Measurements from ENCODE around the gene C15orf39. TPM values are rescaled to one million over a fixed set of nuclear protein-coding genes. Genes with fewer than 3 reads are reported as not detected.
"Not testable (repeated sequence)": the region's sequence is repeated elsewhere in the genome, so short reads cannot be mapped to it uniquely, and the experiment has no call there.

The C15orf39 gene
- total RNA-seq, 2 experiments from 2014 or later, result 62.8 to 63.0 TPM

DNA sequence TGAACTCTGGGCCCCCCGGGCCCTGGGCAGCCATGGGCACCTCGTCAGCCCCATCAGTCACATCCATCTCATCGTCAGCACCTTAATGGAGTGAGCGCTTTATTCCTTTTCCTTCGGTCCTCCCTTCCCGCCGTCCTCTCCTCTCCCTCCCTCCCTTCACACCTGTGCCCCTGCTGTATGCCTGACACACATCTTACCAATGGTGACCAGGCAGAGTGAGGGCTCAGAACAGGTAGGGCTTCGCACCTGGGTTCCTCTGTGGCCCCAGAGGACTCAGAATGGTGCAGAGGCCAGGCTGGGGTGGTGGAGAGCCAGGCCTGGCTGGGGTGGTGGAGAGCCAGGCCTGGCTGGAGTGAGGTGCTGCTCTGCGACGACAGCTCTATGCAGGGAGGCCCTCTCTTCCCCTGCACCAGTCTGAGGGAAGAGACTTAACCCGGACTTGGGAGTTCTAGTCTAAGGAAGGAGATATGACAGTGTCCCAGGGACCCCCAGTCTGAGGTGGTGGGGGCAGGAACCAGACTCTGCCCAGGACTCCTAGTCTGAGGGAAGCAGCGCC lies 11.6 kb downstream of the C15orf39 start:
- peaks cover 28% of the 10 kb centered on the region for H3K36me3 Mint-ChIP-seq
- H3K4me3 Mint-ChIP-seq, result no peak overlapping the region
- no peaks in the 10 kb centered on the region for H3K27me3 Mint-ChIP-seq
- no peak for DNase-seq
- CTCF ChIA-PET, result interaction anchor here (1.1 to 2.9 kb wide), 3 partner anchors 12 to 171 kb away, joined by 3 to 12 read pairs (median 5); partner anchors contain the start of gene C15orf39
- H3K9me3 Mint-ChIP-seq (ENCODE audit: low read depth), result no peaks in the 10 kb centered on the region
- no peak for ATAC-seq
- peaks cover 26% of the 10 kb centered on the region for H3K4me1 Mint-ChIP-seq
- H3K27ac Mint-ChIP-seq, result peak overlapping the region; percentile 36

DNA sequence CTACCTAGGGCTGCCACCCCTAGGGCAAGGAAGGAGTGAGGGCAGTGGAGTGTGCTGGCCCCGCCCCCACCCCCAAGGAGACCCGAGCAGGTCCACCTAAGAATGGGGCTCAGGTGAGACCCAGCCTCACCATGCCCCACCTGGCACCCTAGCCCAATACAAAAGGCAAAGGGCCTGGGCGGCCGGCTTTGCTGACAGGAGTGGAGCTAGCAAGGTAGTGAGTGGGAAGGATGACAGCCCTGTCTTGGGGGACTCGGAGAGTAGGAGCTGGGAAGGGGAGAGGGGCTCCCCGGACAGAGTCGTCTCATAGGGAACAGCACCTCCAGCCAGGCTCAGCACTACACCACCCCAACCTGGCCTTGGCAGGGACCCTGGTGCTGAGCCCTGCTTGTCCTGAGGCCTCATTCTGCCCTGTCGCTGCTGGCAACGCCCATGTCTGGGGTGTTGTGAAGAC lies 12.1 kb downstream of the C15orf39 start:
- ATAC-seq (no peak), DNase-seq (no peak)
- Mint-ChIP-seq H3K27me3 (no peaks in the 10 kb centered on the region), H3K36me3 (peaks cover 26% of the 10 kb centered on the region), H3K4me3 (no peak overlapping the region), H3K4me1 (peaks cover 24% of the 10 kb centered on the region), H3K9me3 (ENCODE audit: low read depth) (no peaks in the 10 kb centered on the region), H3K27ac (no peak overlapping the region)
- CTCF ChIA-PET, result interaction anchor here (1.7 to 2.9 kb wide), 2 partner anchors 171 to 184 kb away, joined by 6 to 12 read pairs; no protein-coding TSS in a partner anchor

DNA sequence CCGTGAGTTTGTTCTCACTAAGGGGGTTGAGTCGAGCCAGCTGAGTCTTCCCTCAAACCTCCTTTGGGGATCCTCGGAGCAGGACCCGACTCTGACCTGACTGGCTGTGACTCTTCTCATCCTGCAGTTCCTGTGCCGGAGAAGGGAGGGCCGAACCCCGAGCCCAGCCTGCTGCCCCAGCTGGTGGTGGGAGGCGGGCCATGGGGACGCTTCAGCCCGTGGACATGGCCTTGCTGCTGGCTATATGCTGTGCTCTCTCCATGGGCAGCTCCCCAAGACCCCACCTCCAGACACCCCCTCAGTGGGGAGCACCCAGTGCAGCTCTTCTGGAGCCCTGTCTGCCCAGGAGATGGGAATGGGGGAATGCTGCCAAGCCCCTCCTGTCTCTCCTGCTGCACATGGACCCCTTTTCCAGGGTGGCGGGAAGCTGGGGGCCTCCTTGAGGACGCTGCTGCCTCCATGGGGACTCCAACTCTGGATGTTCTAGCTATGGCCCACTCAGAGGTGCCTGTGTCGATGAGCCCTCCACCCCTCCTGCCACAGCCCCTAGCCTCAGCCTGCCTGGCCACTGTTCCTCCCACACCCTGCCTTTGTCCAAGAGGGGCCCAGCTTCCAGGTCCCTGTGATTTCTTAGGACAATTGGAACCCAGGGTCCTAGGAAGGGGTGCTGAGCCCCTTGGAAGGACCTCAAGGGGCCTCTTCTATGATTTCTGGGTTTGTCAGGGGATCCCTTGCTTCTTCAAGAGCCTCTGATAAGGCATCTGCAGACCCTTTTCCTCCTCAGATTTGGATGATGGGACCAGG lies 12.8 kb downstream of the C15orf39 start:
- H3K36me3 Mint-ChIP-seq, result peaks cover 19% of the 10 kb centered on the region
- ATAC-seq (no peak), DNase-seq (no peak)
- H3K27me3 Mint-ChIP-seq, result no peaks in the 10 kb centered on the region
- no peaks in the 10 kb centered on the region for H3K9me3 Mint-ChIP-seq (ENCODE audit: low read depth)
- H3K4me3 Mint-ChIP-seq, result no peak overlapping the region
- H3K4me1 Mint-ChIP-seq, result peaks cover 17% of the 10 kb centered on the region
- H3K27ac Mint-ChIP-seq, result no peak overlapping the region
- CTCF ChIA-PET, result interaction anchor here (1.7 to 2.9 kb wide), 3 partner anchors 10 to 185 kb away, joined by 6 to 12 read pairs (median 7); no protein-coding TSS in a partner anchor

DNA sequence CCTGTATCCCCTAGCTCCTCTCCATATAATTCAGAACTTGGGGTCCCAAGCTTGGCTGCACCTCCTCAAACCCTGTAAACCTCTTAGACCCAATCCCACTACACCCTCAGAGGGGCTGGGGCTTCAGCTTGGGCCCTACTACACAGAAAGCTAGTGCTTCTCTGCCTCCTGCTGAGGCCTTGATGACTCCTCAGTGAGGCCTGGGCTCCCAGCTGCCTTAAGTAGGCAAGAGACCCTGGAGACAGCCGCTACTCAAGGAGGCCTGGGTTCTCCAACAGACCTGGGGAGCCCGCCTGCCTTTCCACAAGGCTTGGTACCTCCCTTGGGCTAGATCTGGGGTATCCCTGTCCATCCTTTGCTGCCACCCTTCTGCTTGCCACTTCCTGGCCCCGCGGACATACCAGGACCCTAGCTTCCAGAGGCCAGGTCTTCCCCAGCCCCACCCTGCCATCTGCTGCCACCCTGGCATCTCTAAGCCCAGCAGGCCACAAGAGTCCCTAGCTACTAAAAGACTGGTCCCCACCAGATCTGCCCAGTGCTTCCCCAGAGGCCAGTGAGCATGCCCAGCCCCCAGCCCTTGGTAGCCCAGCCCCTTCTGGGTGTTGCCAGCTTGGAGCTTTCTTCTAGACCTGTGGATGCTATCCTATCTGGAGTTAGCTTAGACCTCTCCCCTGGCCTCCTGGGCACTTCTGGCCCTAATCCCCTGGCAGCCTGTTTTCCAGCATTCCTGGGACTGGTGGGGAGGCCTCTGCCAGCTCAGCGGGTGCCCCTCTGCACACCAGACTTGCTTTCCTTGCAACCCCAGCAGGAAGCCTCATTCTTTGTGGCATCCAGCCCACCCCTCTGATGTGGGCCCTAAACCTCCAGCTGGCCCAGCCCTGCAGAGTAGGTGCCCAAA lies 13.7 kb downstream of the C15orf39 start:
- H3K27me3 Mint-ChIP-seq, result no peaks in the 10 kb centered on the region
- DNase-seq, result no peak
- ATAC-seq, result no peak
- CTCF ChIA-PET, result interaction anchor here (0.8 to 2.9 kb wide), 5 partner anchors 11 to 190 kb away, joined by 3 to 12 read pairs (median 6); no protein-coding TSS in a partner anchor
- H3K36me3 Mint-ChIP-seq, result peaks cover 12% of the 10 kb centered on the region
- no peak overlapping the region for H3K27ac Mint-ChIP-seq
- H3K9me3 Mint-ChIP-seq (ENCODE audit: low read depth), result no peaks in the 10 kb centered on the region
- no peak overlapping the region for H3K4me3 Mint-ChIP-seq
- H3K4me1 Mint-ChIP-seq, result peaks cover 10% of the 10 kb centered on the region

DNA sequence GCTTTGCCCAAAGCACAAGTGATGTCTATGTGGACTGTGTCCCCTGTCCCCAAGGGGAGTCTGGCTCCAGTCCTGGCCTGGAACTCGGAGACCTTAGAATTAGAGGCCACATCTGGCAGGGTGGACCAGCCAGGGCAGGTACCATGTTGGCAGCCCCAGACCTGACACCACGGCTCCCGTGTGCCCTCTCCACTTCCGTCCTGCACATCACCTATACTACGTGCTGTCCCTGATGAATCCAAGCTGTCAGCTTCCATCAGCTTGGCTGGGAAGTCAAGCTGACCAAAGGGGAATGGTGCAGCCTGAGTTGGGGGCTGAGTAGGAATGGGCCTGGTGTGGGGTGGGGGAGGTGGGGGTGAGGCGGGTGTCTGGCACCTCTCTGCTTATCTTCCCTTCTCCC lies 15.3 kb downstream of the C15orf39 start:
- H3K36me3 Mint-ChIP-seq, result peaks cover 5% of the 10 kb centered on the region
- H3K4me3 Mint-ChIP-seq, result no peak overlapping the region
- no peaks in the 10 kb centered on the region for H3K4me1 Mint-ChIP-seq
- ATAC-seq (no peak), DNase-seq (no peak)
- H3K9me3 Mint-ChIP-seq (ENCODE audit: low read depth), result no peaks in the 10 kb centered on the region
- CTCF ChIA-PET, result interaction anchor here (2.9 kb wide), 1 partner anchor 13 kb away, joined by 7 read pairs; no protein-coding TSS in a partner anchor
- H3K27ac Mint-ChIP-seq, result no peak overlapping the region
- H3K27me3 Mint-ChIP-seq, result no peaks in the 10 kb centered on the region

DNA sequence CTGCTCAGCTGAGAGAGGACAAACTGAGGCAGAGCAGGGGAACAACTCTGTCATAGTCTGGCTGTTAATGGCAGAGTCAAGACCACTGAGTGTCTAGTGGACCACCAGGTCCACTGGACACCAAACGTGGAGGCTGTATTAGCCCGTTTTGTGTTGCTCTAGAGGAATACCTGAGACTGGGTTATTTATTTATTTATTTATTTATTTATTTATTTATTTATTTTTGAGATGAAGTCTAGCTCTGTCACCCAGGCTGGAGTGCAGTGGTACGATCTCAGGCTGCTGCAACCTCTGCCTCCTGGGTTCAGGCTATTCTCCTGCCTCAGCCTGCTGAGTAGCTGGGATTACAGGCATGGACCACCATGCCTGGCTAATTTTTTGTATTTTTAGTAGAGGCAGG lies 15.9 kb downstream of the C15orf39 start:
- not testable (repeated sequence) for H3K4me1 Mint-ChIP-seq; H3K4me3 Mint-ChIP-seq; H3K27me3 Mint-ChIP-seq; H3K36me3 Mint-ChIP-seq; DNase-seq; ATAC-seq; H3K27ac Mint-ChIP-seq; H3K9me3 Mint-ChIP-seq (ENCODE audit: low read depth)
- CTCF ChIA-PET, result interaction anchor here (1.3 kb wide), 1 partner anchor 13 kb away, joined by 3 read pairs; no protein-coding TSS in a partner anchor

DNA sequence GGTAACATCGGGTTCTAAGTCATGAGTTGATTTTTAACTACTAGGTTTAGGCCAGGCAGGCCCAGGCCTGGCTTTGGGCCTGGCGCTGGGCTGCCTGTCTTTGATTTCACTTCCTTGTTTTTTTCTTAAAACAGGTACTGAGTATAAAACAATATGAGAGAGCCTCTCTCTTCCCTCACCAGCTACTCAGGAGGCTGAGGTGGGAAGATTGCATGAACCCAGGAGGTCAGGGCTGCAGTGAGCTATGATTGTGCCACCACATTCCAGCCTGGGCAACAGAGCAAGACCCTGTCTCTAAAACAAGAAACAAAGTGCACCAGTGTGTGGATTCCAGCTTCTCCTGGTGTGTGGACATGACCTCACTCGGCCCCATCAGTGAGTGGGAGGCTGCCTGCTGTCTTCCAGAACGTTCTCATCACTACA lies 17.8 kb downstream of the C15orf39 start:
- H3K9me3 Mint-ChIP-seq (ENCODE audit: low read depth); H3K36me3 Mint-ChIP-seq; H3K27ac Mint-ChIP-seq; H3K4me1 Mint-ChIP-seq; DNase-seq; H3K27me3 Mint-ChIP-seq; H3K4me3 Mint-ChIP-seq; ATAC-seq: not testable (repeated sequence)
- CTCF ChIA-PET, result interaction anchor here (1.3 to 1.5 kb wide), 2 partner anchors 15 to 176 kb away, joined by 3 read pairs; no protein-coding TSS in a partner anchor

DNA sequence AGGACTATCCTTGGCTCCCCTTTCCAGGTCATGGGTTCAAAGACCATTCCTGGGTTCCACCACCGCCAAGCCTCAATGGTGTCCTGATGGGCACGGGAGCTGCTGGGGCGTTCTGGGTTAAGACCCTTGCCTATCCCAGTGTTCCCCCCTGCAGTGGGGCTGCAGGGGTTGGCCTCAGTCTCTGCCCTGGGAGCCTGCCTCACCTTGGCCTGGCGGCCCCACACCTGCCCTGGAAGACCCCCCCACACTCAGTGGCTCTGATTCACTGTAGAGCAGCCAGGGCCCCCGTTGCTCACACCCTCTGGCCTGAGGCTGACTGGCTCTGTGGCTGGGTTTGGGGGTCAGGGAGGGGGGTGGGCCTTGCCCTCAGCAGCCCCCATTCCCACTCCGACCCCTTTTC lies 22.0 kb downstream of the C15orf39 start:
- no peaks in the 10 kb centered on the region for H3K4me1 Mint-ChIP-seq

DNA sequence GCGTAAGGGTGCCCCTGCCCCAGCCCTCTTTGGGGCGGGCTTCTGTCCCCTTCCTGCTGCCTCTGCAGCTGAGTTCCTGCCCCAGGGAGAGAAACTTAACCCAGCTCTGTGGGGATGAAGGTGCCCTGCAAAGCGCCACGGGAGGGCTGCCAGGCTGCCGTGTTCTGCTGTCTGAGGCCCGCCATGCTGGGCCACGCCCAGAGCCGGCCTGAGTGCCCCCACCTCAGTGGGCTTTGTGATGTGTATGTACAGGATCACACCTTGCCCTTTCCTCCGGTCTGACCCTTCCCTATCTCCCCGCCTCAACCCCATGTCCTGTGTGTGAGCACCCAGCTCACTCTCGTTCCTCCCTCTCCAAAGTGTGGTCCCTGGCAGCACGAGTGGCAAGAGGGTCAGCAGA lies 22.6 kb downstream of the C15orf39 start:
- no peak overlapping the region for H3K4me3 Mint-ChIP-seq
- CTCF ChIA-PET, result no interaction called here
- no peak for ATAC-seq
- H3K4me1 Mint-ChIP-seq, result no peaks in the 10 kb centered on the region
- H3K27me3 Mint-ChIP-seq, result peaks cover 3% of the 10 kb centered on the region
- no peak for DNase-seq
- no peaks in the 10 kb centered on the region for H3K36me3 Mint-ChIP-seq
- no peaks in the 10 kb centered on the region for H3K9me3 Mint-ChIP-seq (ENCODE audit: low read depth)
- no peak overlapping the region for H3K27ac Mint-ChIP-seq

More for the DNA sequence above, 22.0 kb downstream of the C15orf39 start:
- H3K9me3 Mint-ChIP-seq (ENCODE audit: low read depth), result no peaks in the 10 kb centered on the region
- CTCF ChIA-PET, result no interaction called here
- DNase-seq, result no peak
- no peak for ATAC-seq
- H3K27me3 Mint-ChIP-seq, result peaks cover 3% of the 10 kb centered on the region
- no peaks in the 10 kb centered on the region for H3K36me3 Mint-ChIP-seq
- H3K27ac Mint-ChIP-seq, result no peak overlapping the region
- H3K4me3 Mint-ChIP-seq, result no peak overlapping the region

DNA sequence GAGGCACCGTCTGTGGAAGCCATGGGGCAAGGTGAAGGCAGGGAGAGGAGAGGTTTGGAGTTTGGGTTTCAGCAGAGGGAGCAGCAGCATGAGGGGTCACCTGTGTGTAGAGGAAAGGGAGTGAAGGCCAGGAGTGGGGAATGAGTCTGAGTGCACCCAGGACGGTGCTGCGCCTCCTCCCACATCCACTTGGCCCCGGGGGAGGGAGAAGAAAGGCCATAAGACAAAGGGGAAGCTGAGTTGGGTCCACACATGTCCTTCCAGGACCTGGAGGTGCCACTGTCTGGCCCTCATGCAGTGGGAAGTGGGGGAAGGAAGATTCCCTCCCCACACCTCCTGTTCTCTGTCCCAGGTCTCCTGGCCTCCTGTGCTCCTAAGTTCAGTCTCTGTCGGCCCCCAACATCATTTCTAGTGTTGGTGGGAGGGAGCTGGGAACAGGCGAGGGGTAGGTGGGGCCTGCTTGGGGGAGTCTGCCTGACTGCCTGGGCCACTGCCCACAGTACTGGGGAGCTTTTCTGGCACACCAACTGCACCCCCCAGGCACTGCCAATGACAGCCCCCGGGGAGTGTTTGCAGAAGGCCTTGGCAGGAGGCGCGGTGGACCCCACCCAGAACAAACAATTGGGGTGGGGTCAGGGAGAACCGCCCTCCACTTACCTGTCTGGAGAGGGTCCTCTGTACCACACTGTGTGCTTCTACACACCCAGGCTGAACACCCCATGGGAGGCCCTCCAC lies 23.6 kb downstream of the C15orf39 start:
- not testable (repeated sequence) for H3K36me3 Mint-ChIP-seq

DNA sequence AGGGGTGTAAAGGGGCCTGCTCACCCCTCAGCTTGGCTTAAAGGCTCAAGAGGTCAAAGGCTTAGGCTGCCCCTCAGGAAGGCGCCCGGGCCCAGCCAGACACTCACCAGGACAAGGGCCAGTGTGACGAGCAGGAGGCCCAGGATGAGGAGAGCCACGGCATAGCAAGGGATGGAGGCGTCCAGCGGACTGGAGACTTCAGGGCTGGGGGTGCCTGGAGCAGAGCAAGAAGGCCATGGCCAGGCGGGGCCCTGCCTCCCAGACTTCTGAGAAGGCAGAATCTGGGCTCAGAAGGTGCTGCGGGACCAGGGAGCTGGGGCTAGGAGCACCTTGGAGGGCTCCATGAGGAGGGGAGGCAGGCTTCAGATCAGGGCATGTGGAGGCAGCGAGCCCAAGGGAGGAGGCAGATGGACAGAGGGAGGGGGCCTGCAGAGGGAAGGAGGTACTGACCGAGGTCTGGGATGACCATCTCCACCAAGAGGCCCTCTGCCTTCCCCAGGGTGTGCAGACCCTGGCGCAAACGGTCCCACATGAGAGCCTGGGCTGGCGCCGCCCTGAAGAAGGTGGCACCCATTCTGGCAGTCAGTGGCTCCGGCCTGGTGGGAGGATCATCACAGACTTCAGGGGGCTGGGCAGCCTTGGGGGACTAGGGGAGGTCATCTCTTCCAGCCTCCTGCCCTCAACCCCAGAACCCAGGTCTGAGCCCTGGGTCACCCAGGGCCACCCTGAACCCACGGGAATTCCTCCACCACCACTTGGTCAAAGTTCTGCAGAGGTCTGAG lies 24.5 kb downstream of the C15orf39 start:
- H3K36me3 Mint-ChIP-seq, result no peaks in the 10 kb centered on the region
- no peak for DNase-seq
- H3K27me3 Mint-ChIP-seq, result peaks cover 3% of the 10 kb centered on the region
- ATAC-seq, result no peak
- no peaks in the 10 kb centered on the region for H3K4me1 Mint-ChIP-seq
- H3K4me3 Mint-ChIP-seq, result no peak overlapping the region
- CTCF ChIA-PET, result no interaction called here
- H3K27ac Mint-ChIP-seq, result no peak overlapping the region
- no peaks in the 10 kb centered on the region for H3K9me3 Mint-ChIP-seq (ENCODE audit: low read depth)

More for the DNA sequence above, 23.6 kb downstream of the C15orf39 start:
- H3K4me3 Mint-ChIP-seq; H3K27ac Mint-ChIP-seq; H3K9me3 Mint-ChIP-seq (ENCODE audit: low read depth); H3K4me1 Mint-ChIP-seq; DNase-seq; CTCF ChIA-PET; H3K27me3 Mint-ChIP-seq; ATAC-seq: not testable (repeated sequence)

DNA sequence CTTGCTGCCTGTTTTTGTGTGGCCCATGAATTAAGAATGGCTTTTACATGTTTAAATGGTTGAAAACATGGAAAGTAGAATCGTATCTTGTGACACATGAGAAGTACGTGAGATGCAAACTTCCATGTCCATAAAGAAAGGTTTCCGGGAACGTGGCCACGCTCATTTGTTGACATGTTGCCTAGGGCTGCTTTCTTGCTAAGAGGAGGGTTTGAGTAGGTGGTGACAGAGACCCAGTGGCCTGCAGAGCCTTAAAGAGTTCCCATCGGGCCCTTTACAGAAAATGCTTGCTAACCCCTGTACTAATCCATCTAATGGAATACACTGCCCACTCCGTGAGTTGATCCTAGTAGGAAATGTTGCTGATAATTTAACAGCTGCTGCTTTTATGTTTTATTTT lies 25.4 kb downstream of the C15orf39 start:
- DNase-seq; H3K27me3 Mint-ChIP-seq; H3K9me3 Mint-ChIP-seq (ENCODE audit: low read depth); CTCF ChIA-PET; ATAC-seq; H3K27ac Mint-ChIP-seq; H3K4me1 Mint-ChIP-seq; H3K4me3 Mint-ChIP-seq; H3K36me3 Mint-ChIP-seq: not testable (repeated sequence)

Data from activated CD8-positive, alpha-beta memory T cell treated with anti-CD3 and anti-CD28 coated beads, Interleukin-2, amount 10 ng/mL, durations not matched to agents 7 days and 5 days (primary cell).